H9 (cell line): ENCODE data around the gene FEZ2. TPM values are rescaled to one million over a fixed set of nuclear protein-coding genes. Genes with fewer than 3 reads are reported as not detected.

Experiments used
- DNase-seq: peaks from one replicate; pipeline ENCODE4 v3.0.0-alpha.2; 2017
- H2AFZ ChIP-seq: one replicate; pipeline ENCODE4 v1.6.1; 2013; ENCODE audit warnings: mild to moderate bottlenecking, low read length, control low read depth, moderate library complexity
- H2AK5ac ChIP-seq: 2 replicates; pipeline ENCODE4 v1.6.1; 2013; ENCODE audit warnings: low read length, control low read depth, mixed read lengths; ENCODE audit not compliant: insufficient read length
- H2BK120ac ChIP-seq: one replicate; pipeline ENCODE4 v1.6.1; 2013; ENCODE audit warnings: low read depth, mild to moderate bottlenecking, low read length, control low read depth, inconsistent platforms; ENCODE audit not compliant: poor library complexity, severe bottlenecking
- H2BK12ac ChIP-seq: 2 replicates; pipeline ENCODE4 v1.6.1; 2013; ENCODE audit warnings: low read length, control low read depth, mixed read lengths, low read depth; ENCODE audit not compliant: insufficient read length
- H2BK15ac ChIP-seq: 2 replicates; pipeline ENCODE4 v1.6.1; 2013; ENCODE audit warnings: low read depth, low read length, control low read depth
- H2BK20ac ChIP-seq: one replicate; pipeline ENCODE4 v1.6.1; 2013; ENCODE audit warnings: low read depth, mild to moderate bottlenecking, low read length, control low read depth, inconsistent platforms; ENCODE audit not compliant: poor library complexity, severe bottlenecking
- H2BK5ac ChIP-seq: 2 replicates; pipeline ENCODE4 v1.6.1; 2013; ENCODE audit warnings: low read length, control low read depth, mixed read lengths; ENCODE audit not compliant: insufficient read length
- H3K14ac ChIP-seq: 2 replicates; pipeline ENCODE4 v1.6.1; 2013; ENCODE audit warnings: low read length, control low read depth; ENCODE audit not compliant: insufficient read depth
- H3K18ac ChIP-seq: 2 replicates; pipeline ENCODE4 v1.6.1; 2013; ENCODE audit warnings: low read depth, mild to moderate bottlenecking, mixed read lengths, low read length, control low read depth; ENCODE audit not compliant: insufficient read length
- H3K23ac ChIP-seq: 2 replicates; pipeline ENCODE4 v1.6.1; 2013; ENCODE audit warnings: low read length, control low read depth, mixed read lengths, low read depth; ENCODE audit not compliant: insufficient read length
- H3K23me2 ChIP-seq: 2 replicates; pipeline ENCODE4 v1.6.1; 2013; ENCODE audit warnings: low read depth, mild to moderate bottlenecking, mixed read lengths, low read length, control low read depth; ENCODE audit not compliant: insufficient read length, poor library complexity, severe bottlenecking
- H3K27ac ChIP-seq: 2 replicates; pipeline ENCODE4 v1.5.1; 2013; ENCODE audit warnings: low read length, control low read depth, mixed read lengths, low read depth; ENCODE audit not compliant: insufficient read length
- H3K27me3 ChIP-seq: 2 replicates; pipeline ENCODE4 v1.6.1; 2013; ENCODE audit warnings: low read length, control low read depth, inconsistent platforms; ENCODE audit not compliant: insufficient read depth
- H3K4ac ChIP-seq: 2 replicates; pipeline ENCODE4 v1.6.1; 2013; ENCODE audit warnings: low read depth, mild to moderate bottlenecking, control low read depth, inconsistent platforms, low read length, moderate library complexity
- H3K4me1 ChIP-seq: 2 replicates; pipeline ENCODE4 v1.6.1; 2013; ENCODE audit warnings: low read length, control low read depth, inconsistent platforms; ENCODE audit not compliant: insufficient read depth
- H3K4me2 ChIP-seq: 2 replicates; pipeline ENCODE4 v1.6.1; 2013; ENCODE audit warnings: low read length, control low read depth, mixed read lengths; ENCODE audit not compliant: insufficient read length, insufficient read depth
- H3K56ac ChIP-seq: 2 replicates; pipeline ENCODE4 v1.6.1; 2013; ENCODE audit warnings: low read depth, mild to moderate bottlenecking, mixed read lengths, low read length, control low read depth; ENCODE audit not compliant: insufficient read length
- H3K79me1 ChIP-seq: 2 replicates; pipeline ENCODE4 v1.6.1; 2013; ENCODE audit warnings: low read depth, mild to moderate bottlenecking, moderate library complexity, low read length, control low read depth, inconsistent platforms; ENCODE audit not compliant: insufficient read depth, poor library complexity, severe bottlenecking
- H3K79me2 ChIP-seq: 2 replicates; pipeline ENCODE4 v1.6.1; 2013; ENCODE audit warnings: low read length, control low read depth, inconsistent platforms; ENCODE audit not compliant: insufficient read depth
- H3K9ac ChIP-seq: 2 replicates; pipeline ENCODE4 v1.6.1; 2013; ENCODE audit warnings: low read length, control low read depth, mixed read lengths; ENCODE audit not compliant: insufficient read length; ENCODE audit errors: extremely low read depth
- H3K9me3 ChIP-seq: one replicate; pipeline ENCODE4 v1.6.1; 2013; ENCODE audit warnings: low read depth, low read length, inconsistent platforms; ENCODE audit not compliant: control insufficient read depth
- H3T11ph ChIP-seq: one replicate; pipeline ENCODE4 v1.6.1; 2013; ENCODE audit warnings: mild to moderate bottlenecking, low read length, control low read depth, inconsistent platforms
- H4K20me1 ChIP-seq: one replicate; pipeline ENCODE4 v1.6.1; 2013; ENCODE audit not compliant: control insufficient read depth, insufficient read length, insufficient read depth
- H4K5ac ChIP-seq: 2 replicates; pipeline ENCODE4 v1.6.1; 2013; ENCODE audit warnings: low read depth, mild to moderate bottlenecking, mixed read lengths, low read length, control low read depth; ENCODE audit not compliant: insufficient read length
- H4K8ac ChIP-seq: replicated peaks from 2 replicates; pipeline ENCODE4 v1.6.1; 2013; ENCODE audit warnings: low read length, control low read depth, mixed read lengths, low read depth; ENCODE audit not compliant: insufficient read length
- H4K91ac ChIP-seq: 2 replicates; pipeline ENCODE4 v1.6.1; 2013; ENCODE audit warnings: low read depth, mild to moderate bottlenecking, moderate library complexity, mixed read lengths, low read length, control low read depth; ENCODE audit not compliant: insufficient read length
- H3K27ac Mint-ChIP-seq, 3 experiments: 2 replicates in 2 of 3; 3 replicates in 1 of 3; pipeline ENCODE4 v1.8.0; 2020 to 2021; ENCODE audit warnings: mixed read lengths in 3 of 3, mild to moderate bottlenecking in 1 of 3, moderate library complexity in 1 of 3
- H3K27me3 Mint-ChIP-seq: 2 replicates; pipeline ENCODE4 v1.8.0; 2021; ENCODE audit warnings: low read depth, mild to moderate bottlenecking, moderate library complexity, mixed read lengths
- H3K36me3 Mint-ChIP-seq, 3 experiments: 2 replicates in 2 of 3; 3 replicates in 1 of 3; pipeline ENCODE4 v1.8.0; 2020 to 2021; ENCODE audit warnings: low read depth in 3 of 3, mixed read lengths in 3 of 3; ENCODE audit not compliant: insufficient read depth in 1 of 3
- H3K4me1 Mint-ChIP-seq, 2 experiments: 2 replicates each; pipeline ENCODE4 v1.8.0; 2020; ENCODE audit warnings: mixed read lengths in 2 of 2
- H3K4me3 Mint-ChIP-seq, 2 experiments: 2 replicates in 1 of 2; 3 replicates in 1 of 2; pipeline ENCODE4 v1.8.0; 2020 to 2021; ENCODE audit warnings: mild to moderate bottlenecking in 2 of 2, mixed read lengths in 2 of 2, moderate library complexity in 1 of 2
- H3K9me3 Mint-ChIP-seq, 2 experiments: 2 replicates in 1 of 2; 3 replicates in 1 of 2; pipeline ENCODE4 v1.8.0; 2020; ENCODE audit warnings: mild to moderate bottlenecking in 2 of 2, mixed read lengths in 2 of 2, moderate library complexity in 1 of 2
- CTCF ChIP-seq: fragments of 200-600 bp; sonication (generic); conservative IDR thresholded peaks from 3 replicates; pipeline ENCODE4 v1.8.0; 2021; ENCODE audit warnings: antibody characterized with exemption, mild to moderate bottlenecking
- WGBS: extraction: QIAGEN DNeasy Blood & Tissue Kit; methylation state at CpG from one replicate; pipeline ENCODE4 v1.1.7; 2013; ENCODE audit warnings: missing lambda C conversion rate, low lambda C conversion rate, mixed read lengths; ENCODE audit not compliant: insufficient read length; ENCODE audit errors: extremely low coverage; 5-methylcytosine and 5-hydroxymethylcytosine counted together
- total RNA-seq: library from RNA; stranded (reverse); gene quantifications from 2 replicates; pipeline ENCODE4 v1.2.1, GENCODE V29; 2021

FEZ2 gene
- total RNA-seq, 1 experiment from 2014 or later, result 27.7 TPM

- Histone ChIP-seq H3K23me2 (no peaks in the 10 kb centered on the region), H3K79me2 (no peaks in the 10 kb centered on the region), H3K27ac (no peak overlapping the region), H2AK5ac (no peak overlapping the region), H3K27me3 (no peaks in the 10 kb centered on the region), H3K56ac (no peak overlapping the region), H2BK20ac (no peak overlapping the region), H4K91ac (no peak overlapping the region), H3K4ac (no peak overlapping the region), H2BK15ac (no peak overlapping the region), H3T11ph (no peak overlapping the region), H3K18ac (no peak overlapping the region), H4K5ac (no peak overlapping the region), H3K79me1 (no peaks in the 10 kb centered on the region), H3K14ac (no peak overlapping the region), H3K4me1 (peaks cover 2% of the 10 kb centered on the region; the same call in 1 of the 2 replicates), H3K23ac (no peak overlapping the region), H4K20me1 (no peaks in the 10 kb centered on the region), H2BK12ac (no peak overlapping the region), H3K9me3 (no peaks in the 10 kb centered on the region), H2BK120ac (no peak overlapping the region), H4K8ac (no peak overlapping the region), H3K4me2 (no peak overlapping the region), H2AFZ (no peak overlapping the region), H3K9ac (no peak overlapping the region), H2BK5ac (no peak overlapping the region)
- no peak for DNase-seq
- Mint-ChIP-seq H3K27me3 (no peaks in the 10 kb centered on the region), H3K9me3 (no peaks in the 10 kb centered on the region), H3K36me3 (peaks cover 2 to 17% (median 15%) of the 10 kb centered on the region in 3 experiments; a peak in 5 of 7 replicates), H3K4me1 (peaks cover 14 to 19% of the 10 kb centered on the region in 2 experiments), H3K27ac (peak overlapping the region; percentile 7 to 11 (median 11); a peak in 4 of 7 replicates), H3K4me3 (no peak overlapping the region)
- WGBS, result no CpG with 5 or more reads among the region's 3 CpGs
- no peak for TF ChIP-seq CTCF
Measured at GRCh38 chr2:36572054-36572718, 25.8 kb downstream of the FEZ2 start.
